Caco-2 (cell line): ENCODE measurements around the gene DAB2IP. TPM values are rescaled to one million over a fixed set of nuclear protein-coding genes. Genes with fewer than 3 reads are reported as not detected.

Experiments
- BruUV-seq: library from RNA; stranded (reverse); fragments of 400-500 nt; replicated peaks from 2 replicates; lab custom pipeline; 2021; lab: Mats Ljungman, UMichigan
- CTCF ChIA-PET: fragments of 300-600 bp; sonication (Branson Sonifier 250); formaldehyde crosslinking; loops from one replicate; lab custom pipeline; 2022; ENCODE audit warnings: antibody characterized with exemption; lab: Charles Lee
- POLR2A ChIA-PET: fragments of 300-600 bp; sonication (Branson Sonifier 250); formaldehyde crosslinking; loops from one replicate; lab custom pipeline; 2022; ENCODE audit warnings: antibody characterized with exemption; lab: Charles Lee
- DNase-seq, 2 experiments: peaks; one replicate each; pipeline versions ENCODE4 v3.0.0 to v3.0.0-alpha.2; 2020 to 2022
- H3K27me3 ChIP-seq: replicated peaks from 2 replicates; pipeline ENCODE4 v1.6.0; 2011; ENCODE audit warnings: low read length; ENCODE audit not compliant: control insufficient read depth, insufficient read depth
- H3K36me3 ChIP-seq: 2 replicates; pipeline ENCODE4 v1.5.1; 2011; ENCODE audit warnings: low read length; ENCODE audit not compliant: control insufficient read depth, insufficient read depth
- H3K4me1 ChIP-seq: fragments of 250-450 bp; sonication (Bioruptor Pico); 2 replicates; pipeline ENCODE4 v1.5.1; 2020; ENCODE audit warnings: mild to moderate bottlenecking
- H3K4me3 ChIP-seq: 2 replicates; pipeline ENCODE4 v1.5.1; 2011; ENCODE audit warnings: low read depth, mild to moderate bottlenecking, control low read depth, low read length
- H3K9me3 ChIP-seq: fragments of 250-450 bp; sonication (Bioruptor Pico); 2 replicates; pipeline ENCODE4 v1.5.1; 2020; ENCODE audit warnings: mild to moderate bottlenecking, moderate library complexity
- H3K27ac Mint-ChIP-seq: one replicate; pipeline ENCODE4 v1.8.0; 2022; ENCODE audit warnings: mixed read lengths; ENCODE audit not compliant: unreplicated experiment
- H3K27me3 Mint-ChIP-seq: one replicate; pipeline ENCODE4 v1.8.0; 2022; ENCODE audit warnings: mixed read lengths; ENCODE audit not compliant: insufficient read depth, unreplicated experiment
- H3K36me3 Mint-ChIP-seq: one replicate; pipeline ENCODE4 v1.8.0; 2022; ENCODE audit warnings: mild to moderate bottlenecking, mixed read lengths; ENCODE audit not compliant: insufficient read depth, unreplicated experiment
- H3K4me1 Mint-ChIP-seq: one replicate; pipeline ENCODE4 v1.8.0; 2022; ENCODE audit warnings: low read depth, mixed read lengths; ENCODE audit not compliant: unreplicated experiment
- H3K4me3 Mint-ChIP-seq: one replicate; pipeline ENCODE4 v1.8.0; 2022; ENCODE audit warnings: mild to moderate bottlenecking, moderate library complexity, mixed read lengths; ENCODE audit not compliant: unreplicated experiment
- H3K9me3 Mint-ChIP-seq: one replicate; pipeline ENCODE4 v1.8.0; 2022; ENCODE audit warnings: mixed read lengths; ENCODE audit not compliant: unreplicated experiment
- intact Hi-C: fragments of 100-400 bp; cut with micrococcal nuclease; formaldehyde crosslinking; loops from one replicate; pipeline ENCODE4 v1.10.0; 2022; ENCODE audit not compliant: unreplicated experiment
- total RNA-seq: library from RNA; stranded (reverse); gene quantifications from 2 replicates; pipeline ENCODE4 v1.2.3, GENCODE V29; 2022
- TF ChIP-seq, protein P1 (sequence below), 2 experiments: fragments of 200-600 bp in 1 of 2; IDR thresholded peaks; 1 replicate in 1 of 2; 2 replicates in 1 of 2; pipeline versions ENCODE4 v1.5.1 to v1.8.0; 2011 to 2022; ENCODE audit warnings: antibody characterized with exemption in 1 of 2, control low read depth in 1 of 2, inconsistent platforms in 1 of 2, low read depth in 1 of 2, low read length in 1 of 2, mild to moderate bottlenecking in 1 of 2, moderate library complexity in 1 of 2; ENCODE audit not compliant: insufficient read depth in 1 of 2, severe bottlenecking in 1 of 2, unreplicated experiment in 1 of 2

DAB2IP gene
- total RNA-seq, 1 experiment from 2014 or later, result 26.0 TPM

DNA sequence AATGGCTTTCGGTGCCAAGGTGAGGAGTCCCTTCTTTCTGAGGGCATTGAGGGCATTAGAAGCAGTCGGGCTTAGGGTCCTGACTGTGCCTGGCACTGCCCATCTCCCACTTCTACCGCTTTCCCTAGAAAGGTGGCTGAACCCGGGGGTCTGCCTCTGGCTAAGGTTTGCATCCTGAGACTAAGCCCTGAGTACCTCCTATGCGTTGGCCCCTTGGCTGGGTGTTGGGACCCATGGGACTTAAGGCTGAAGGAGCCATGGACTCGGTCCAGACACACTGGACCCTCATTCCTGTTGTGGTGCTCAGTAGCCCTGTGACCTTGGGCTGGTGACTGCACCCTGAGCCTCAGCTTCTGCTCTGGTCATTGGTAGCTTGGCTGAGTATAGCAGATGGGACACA, 23.9 kb downstream of the DAB2IP start:
- intact Hi-C loops, result no loop called here
- H3K27ac Mint-ChIP-seq, result no peak overlapping the region
- ChIA-PET CTCF (no interaction called here), POLR2A (no interaction called here)
- H3K4me3 Mint-ChIP-seq, result no peak overlapping the region
- BruUV-seq, result no TSS peak
- no peaks in the 10 kb centered on the region for H3K36me3 Mint-ChIP-seq
- no peaks in the 10 kb centered on the region for H3K36me3 ChIP-seq
- no peaks in the 10 kb centered on the region for H3K4me1 Mint-ChIP-seq
- no peaks in the 10 kb centered on the region for H3K4me1 ChIP-seq
- no peaks in the 10 kb centered on the region for H3K27me3 Mint-ChIP-seq
- no peaks in the 10 kb centered on the region for H3K9me3 ChIP-seq
- DNase-seq, result no peak
- TF ChIP-seq, protein P1, sequence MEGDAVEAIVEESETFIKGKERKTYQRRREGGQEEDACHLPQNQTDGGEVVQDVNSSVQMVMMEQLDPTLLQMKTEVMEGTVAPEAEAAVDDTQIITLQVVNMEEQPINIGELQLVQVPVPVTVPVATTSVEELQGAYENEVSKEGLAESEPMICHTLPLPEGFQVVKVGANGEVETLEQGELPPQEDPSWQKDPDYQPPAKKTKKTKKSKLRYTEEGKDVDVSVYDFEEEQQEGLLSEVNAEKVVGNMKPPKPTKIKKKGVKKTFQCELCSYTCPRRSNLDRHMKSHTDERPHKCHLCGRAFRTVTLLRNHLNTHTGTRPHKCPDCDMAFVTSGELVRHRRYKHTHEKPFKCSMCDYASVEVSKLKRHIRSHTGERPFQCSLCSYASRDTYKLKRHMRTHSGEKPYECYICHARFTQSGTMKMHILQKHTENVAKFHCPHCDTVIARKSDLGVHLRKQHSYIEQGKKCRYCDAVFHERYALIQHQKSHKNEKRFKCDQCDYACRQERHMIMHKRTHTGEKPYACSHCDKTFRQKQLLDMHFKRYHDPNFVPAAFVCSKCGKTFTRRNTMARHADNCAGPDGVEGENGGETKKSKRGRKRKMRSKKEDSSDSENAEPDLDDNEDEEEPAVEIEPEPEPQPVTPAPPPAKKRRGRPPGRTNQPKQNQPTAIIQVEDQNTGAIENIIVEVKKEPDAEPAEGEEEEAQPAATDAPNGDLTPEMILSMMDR (IDR thresholded peaks at IDR 0.05; ENCODE audit: insufficient read depth in 1 of 2, low read depth in 1 of 2, low read length in 1 of 2, severe bottlenecking in 1 of 2, unreplicated experiment in 1 of 2), result no peak
- H3K9me3 Mint-ChIP-seq, result no peaks in the 10 kb centered on the region
- H3K27me3 ChIP-seq, result no peaks in the 10 kb centered on the region
- H3K4me3 ChIP-seq, result no peak overlapping the region

DNA sequence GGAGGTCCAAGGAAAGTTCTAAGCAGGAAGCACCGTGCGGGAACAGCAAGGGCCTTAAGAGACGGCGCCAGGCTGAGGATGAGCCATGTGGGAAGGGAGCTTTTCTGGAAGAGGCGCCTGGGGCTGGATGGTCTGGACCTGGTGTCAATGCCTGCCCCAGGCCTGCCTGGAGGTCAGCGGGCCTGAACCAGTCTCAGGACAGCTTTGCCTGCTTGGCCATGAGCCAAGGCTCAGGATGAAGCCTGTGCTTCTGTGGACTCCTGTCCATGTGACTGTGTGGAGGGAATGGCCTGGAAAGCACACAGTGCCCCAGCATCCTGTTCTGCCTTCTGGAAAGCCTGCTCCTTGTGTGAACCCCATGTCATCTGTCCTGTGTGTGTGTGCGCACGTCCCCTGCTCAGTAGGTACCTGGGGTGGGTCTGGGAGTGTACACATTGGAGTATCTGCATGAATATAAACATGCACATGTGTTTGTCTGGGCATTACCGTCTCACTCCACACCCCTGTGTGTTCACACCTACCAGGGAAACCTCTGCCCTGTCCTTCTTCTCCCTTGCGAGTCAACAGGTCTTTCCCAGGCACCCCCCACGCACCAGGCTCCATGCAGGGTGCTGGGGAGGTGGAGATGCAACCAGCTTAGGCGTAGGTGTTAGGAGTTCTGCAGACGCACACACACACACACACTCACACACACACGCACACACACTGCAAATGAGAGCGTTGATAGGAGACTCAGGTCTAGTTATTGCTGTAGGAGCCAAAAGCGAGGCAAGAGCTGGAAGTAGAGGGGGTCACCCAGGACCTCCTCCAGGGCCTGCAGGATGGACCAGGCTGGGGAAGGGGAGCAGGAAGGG, 24.8 kb downstream of the DAB2IP start:
- H3K4me1 Mint-ChIP-seq, result no peaks in the 10 kb centered on the region
- no peak for DNase-seq
- POLR2A ChIA-PET, result no interaction called here

DNA sequence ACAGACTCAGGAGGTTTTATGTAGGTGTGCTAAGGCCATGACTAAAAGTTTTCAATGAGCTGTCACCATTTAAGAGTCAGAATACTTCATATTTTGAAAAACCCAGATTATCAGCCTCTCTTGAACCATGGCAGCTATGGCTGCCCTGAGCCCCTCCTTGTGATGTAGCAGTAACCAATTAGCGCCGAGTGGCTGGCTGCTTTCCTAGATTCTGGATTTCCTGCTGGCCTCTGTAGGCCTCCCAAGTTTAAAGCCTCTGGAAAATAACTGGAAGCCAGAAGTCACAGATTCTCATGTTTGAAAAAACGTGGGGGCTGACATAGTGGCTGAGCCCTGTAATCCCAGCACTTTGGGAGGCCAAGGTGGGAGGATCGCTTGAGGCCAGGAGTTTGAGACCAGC, 25.5 kb downstream of the DAB2IP start:
- no peak for DNase-seq
- ChIA-PET POLR2A (no interaction called here), CTCF (no interaction called here)
- Mint-ChIP-seq H3K27ac (no peak overlapping the region), H3K4me3 (no peak overlapping the region), H3K36me3 (peaks cover 5% of the 10 kb centered on the region), H3K27me3 (no peaks in the 10 kb centered on the region), H3K4me1 (no peaks in the 10 kb centered on the region), H3K9me3 (no peaks in the 10 kb centered on the region)
- BruUV-seq, result no TSS peak
- intact Hi-C loops, result no loop called here
- TF ChIP-seq, protein P1 (IDR thresholded peaks at IDR 0.05; ENCODE audit: insufficient read depth in 1 of 2, low read depth in 1 of 2, low read length in 1 of 2, severe bottlenecking in 1 of 2, unreplicated experiment in 1 of 2), result no peak
- Histone ChIP-seq H3K36me3 (no peaks in the 10 kb centered on the region), H3K4me3 (no peak overlapping the region), H3K27me3 (no peaks in the 10 kb centered on the region), H3K4me1 (no peaks in the 10 kb centered on the region), H3K9me3 (no peaks in the 10 kb centered on the region)

More for the DNA sequence above, 24.8 kb downstream of the DAB2IP start:
- H3K36me3 ChIP-seq, result no peaks in the 10 kb centered on the region
- CTCF ChIA-PET, result no interaction called here
- H3K27ac Mint-ChIP-seq, result no peak overlapping the region
- intact Hi-C loops, result no loop called here
- H3K4me3 ChIP-seq, result no peak overlapping the region
- H3K27me3 Mint-ChIP-seq, result no peaks in the 10 kb centered on the region
- no peaks in the 10 kb centered on the region for H3K9me3 Mint-ChIP-seq
- H3K36me3 Mint-ChIP-seq, result peaks cover 5% of the 10 kb centered on the region
- no peaks in the 10 kb centered on the region for H3K27me3 ChIP-seq
- no peaks in the 10 kb centered on the region for H3K4me1 ChIP-seq
- no peak overlapping the region for H3K4me3 Mint-ChIP-seq
- BruUV-seq, result no TSS peak
- H3K9me3 ChIP-seq, result no peaks in the 10 kb centered on the region
- TF ChIP-seq, protein P1 (IDR thresholded peaks at IDR 0.05; ENCODE audit: insufficient read depth in 1 of 2, low read depth in 1 of 2, low read length in 1 of 2, severe bottlenecking in 1 of 2, unreplicated experiment in 1 of 2), result no peak
